GM06990 (cell line): Measurements from ENCODE around the gene SH2D1B.

Experiments
- DNase-seq: peaks from one replicate; pipeline ENCODE4 v3.0.0-alpha.2; 2011; ENCODE audit not compliant: insufficient read length; ENCODE audit errors: extremely low read depth
- H3K27me3 ChIP-seq: replicated peaks from 2 replicates; pipeline ENCODE4 v1.6.0; 2011; ENCODE audit warnings: low read length; ENCODE audit not compliant: control insufficient read depth, insufficient read depth
- H3K36me3 ChIP-seq: 2 replicates; pipeline ENCODE4 v1.5.1; 2011; ENCODE audit warnings: low read length; ENCODE audit not compliant: control insufficient read depth, insufficient read depth
- H3K4me3 ChIP-seq: replicated peaks from 2 replicates; pipeline ENCODE4 v1.5.1; 2011; ENCODE audit warnings: low read depth, mild to moderate bottlenecking, control low read depth, low read length
- TF ChIP-seq, protein P1 (sequence below): IDR thresholded peaks from 2 replicates; pipeline ENCODE4 v1.5.1; 2011; ENCODE audit warnings: low read length, control low read depth, mild to moderate bottlenecking, inconsistent platforms; ENCODE audit not compliant: insufficient read depth, poor library complexity, severe bottlenecking

The SH2D1B gene

DNA sequence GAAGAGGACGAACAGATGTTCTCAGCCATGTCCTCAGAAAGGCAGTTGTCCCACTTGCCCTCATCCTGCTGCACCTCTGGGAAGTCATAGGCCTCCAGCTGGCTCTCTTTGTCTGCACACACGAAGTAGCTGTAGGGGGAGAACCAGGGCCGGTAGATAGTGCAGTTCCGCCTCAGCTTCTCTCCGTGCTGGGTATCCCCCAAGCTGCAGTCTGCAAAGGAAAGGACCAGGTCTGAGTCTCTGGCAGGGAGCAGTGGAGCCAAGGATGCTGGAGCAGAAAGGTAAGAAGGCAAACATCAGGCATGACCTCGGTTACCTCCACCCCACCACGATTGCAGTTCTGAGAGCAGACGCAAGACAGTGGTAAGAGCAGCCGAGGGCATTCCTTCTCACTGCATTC lies 37.5 kb downstream of the SH2D1B start:
- TF ChIP-seq, protein P1, sequence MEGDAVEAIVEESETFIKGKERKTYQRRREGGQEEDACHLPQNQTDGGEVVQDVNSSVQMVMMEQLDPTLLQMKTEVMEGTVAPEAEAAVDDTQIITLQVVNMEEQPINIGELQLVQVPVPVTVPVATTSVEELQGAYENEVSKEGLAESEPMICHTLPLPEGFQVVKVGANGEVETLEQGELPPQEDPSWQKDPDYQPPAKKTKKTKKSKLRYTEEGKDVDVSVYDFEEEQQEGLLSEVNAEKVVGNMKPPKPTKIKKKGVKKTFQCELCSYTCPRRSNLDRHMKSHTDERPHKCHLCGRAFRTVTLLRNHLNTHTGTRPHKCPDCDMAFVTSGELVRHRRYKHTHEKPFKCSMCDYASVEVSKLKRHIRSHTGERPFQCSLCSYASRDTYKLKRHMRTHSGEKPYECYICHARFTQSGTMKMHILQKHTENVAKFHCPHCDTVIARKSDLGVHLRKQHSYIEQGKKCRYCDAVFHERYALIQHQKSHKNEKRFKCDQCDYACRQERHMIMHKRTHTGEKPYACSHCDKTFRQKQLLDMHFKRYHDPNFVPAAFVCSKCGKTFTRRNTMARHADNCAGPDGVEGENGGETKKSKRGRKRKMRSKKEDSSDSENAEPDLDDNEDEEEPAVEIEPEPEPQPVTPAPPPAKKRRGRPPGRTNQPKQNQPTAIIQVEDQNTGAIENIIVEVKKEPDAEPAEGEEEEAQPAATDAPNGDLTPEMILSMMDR = no peak
- Histone ChIP-seq H3K27me3 (no peaks in the 10 kb centered on the region; the same call in 1 of the 2 replicates), H3K4me3 (no peak overlapping the region), H3K36me3 (no peaks in the 10 kb centered on the region)
- no peak for DNase-seq

- H3K36me3 ChIP-seq = no peaks in the 10 kb centered on the region
- TF ChIP-seq, protein P1 = no peak
- H3K4me3 ChIP-seq = no peak overlapping the region
- H3K27me3 ChIP-seq = no peaks in the 10 kb centered on the region; the same call in 1 of the 2 replicates
- no peak for DNase-seq
These were observed 38.2 kb downstream of the SH2D1B start for GRCh38 chr1:162373541-162374260.

DNA sequence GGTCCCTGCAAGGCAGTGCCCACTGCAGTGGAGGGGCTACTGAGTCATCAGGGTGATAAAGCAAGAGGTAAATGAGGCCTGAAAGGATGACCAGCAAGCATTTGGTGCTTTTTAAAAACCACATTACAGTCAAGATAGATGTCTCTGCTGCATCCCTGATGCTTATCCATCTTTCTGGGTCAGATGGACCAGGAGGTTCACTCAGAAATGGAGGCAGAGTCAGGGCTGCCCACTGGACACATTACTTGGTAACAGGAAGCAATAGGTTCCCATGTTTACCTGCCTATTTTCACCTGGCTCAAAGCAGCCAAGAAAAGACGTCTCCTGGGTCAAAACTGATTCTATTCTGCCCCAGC lies 38.9 kb downstream of the SH2D1B start:
- no peak for DNase-seq
- H3K36me3 ChIP-seq = no peaks in the 10 kb centered on the region
- no peaks in the 10 kb centered on the region; the same call in 1 of the 2 replicates for H3K27me3 ChIP-seq
- TF ChIP-seq, protein P1 = no peak
- no peak overlapping the region for H3K4me3 ChIP-seq

DNA sequence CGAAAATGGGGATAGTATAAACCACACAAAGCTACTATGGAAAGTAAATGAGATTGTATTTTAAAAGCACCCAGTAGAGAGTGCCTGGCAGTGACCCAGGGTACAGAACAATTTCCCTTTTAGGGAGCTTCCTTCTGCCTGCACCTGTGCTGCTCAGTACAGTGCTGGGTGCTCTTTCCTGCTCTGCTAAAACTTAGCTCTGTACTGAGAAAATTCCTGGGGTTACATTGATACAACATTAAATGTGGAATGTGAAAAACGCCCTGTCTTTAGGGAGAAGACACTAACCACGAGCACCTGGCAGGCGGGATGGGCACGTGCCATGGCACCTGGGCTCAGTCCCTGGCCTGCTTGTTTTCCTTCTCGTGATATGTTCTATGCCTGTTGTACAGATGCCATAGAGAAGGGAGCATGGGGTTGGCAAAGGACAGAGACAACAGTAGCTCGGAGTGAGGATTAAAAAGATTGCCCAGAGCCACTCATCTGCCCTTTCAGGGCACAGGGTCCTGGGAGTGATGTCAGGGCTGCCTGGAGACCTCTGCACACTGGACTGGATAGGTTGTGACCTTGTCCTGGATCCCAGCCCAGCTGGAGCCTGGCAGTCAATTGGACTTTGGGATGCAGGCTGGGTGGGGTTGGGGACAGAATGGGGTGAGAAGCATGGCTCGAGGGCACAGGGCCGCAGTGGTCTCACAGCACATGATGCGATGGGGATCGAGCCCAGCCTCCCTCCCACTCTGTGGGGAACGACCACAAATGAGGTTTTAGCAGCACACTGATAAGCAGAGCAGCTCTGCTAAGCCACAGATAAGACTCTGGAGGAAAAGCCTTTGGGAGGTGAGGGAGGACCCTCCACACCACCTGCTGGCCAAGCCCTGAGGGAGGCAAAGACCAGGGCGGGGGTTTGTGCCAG lies 39.5 kb downstream of the SH2D1B start:
- Histone ChIP-seq H3K36me3 (no peaks in the 10 kb centered on the region), H3K27me3 (no peaks in the 10 kb centered on the region; the same call in 1 of the 2 replicates), H3K4me3 (no peak overlapping the region)
- DNase-seq = no peak
- TF ChIP-seq, protein P1 = no peak

- DNase-seq = no peak
- TF ChIP-seq, protein P1 = no peak
- H3K4me3 ChIP-seq = no peak overlapping the region
- no peaks in the 10 kb centered on the region; the same call in 1 of the 2 replicates for H3K27me3 ChIP-seq
- H3K36me3 ChIP-seq = no peaks in the 10 kb centered on the region
These were observed 40.3 kb downstream of the SH2D1B start for GRCh38 chr1:162371611-162372010.
